HepG2 (cell line): ENCODE results near the gene TGM5.

Experiments used
- FOXJ3 ChIP-seq: sonication (generic); formaldehyde crosslinking; IDR thresholded peaks from 2 replicates; pipeline ENCODE4 v1.4.0; 2020; ENCODE audit warnings: missing genetic modification reagents, mild to moderate bottlenecking, borderline replicate concordance
- GTF2F1 ChIP-seq: fragments of 150-350 bp; IDR thresholded peaks from 2 replicates; pipeline ENCODE4 v1.6.1; 2014; ENCODE audit warnings: low read length
- NCOA2 ChIP-seq: sonication (generic); formaldehyde crosslinking; IDR thresholded peaks from 2 replicates; pipeline ENCODE4 v1.8.0; 2022; ENCODE audit warnings: inconsistent platforms
- NR3C1 ChIP-seq: sonication (generic); formaldehyde crosslinking; IDR thresholded peaks from 2 replicates; pipeline ENCODE4 v1.4.0; 2020; ENCODE audit warnings: missing genetic modification reagents
- SIN3B ChIP-seq: fragments of 150-350 bp; IDR thresholded peaks from 2 replicates; pipeline ENCODE4 v1.6.1; 2014; ENCODE audit warnings: low read length
- SP1 ChIP-seq, 2 experiments: fragments of 450-650 bp in 1 of 2; sonication (generic) in 1 of 2; formaldehyde crosslinking in 1 of 2; IDR thresholded peaks; 2 replicates each; pipeline versions ENCODE4 v1.4.0 to v1.6.1; 2016 to 2020; ENCODE audit warnings: missing genetic modification reagents in 1 of 2
- ZKSCAN1 ChIP-seq: fragments of 150-350 bp; IDR thresholded peaks from 2 replicates; pipeline ENCODE4 v1.6.1; 2014; ENCODE audit warnings: low read length

GRCh38 chr15:43292375-43293078 lies 25.8 kb upstream of the TGM5 start:
- no peak for TF ChIP-seq SIN3B
- TF ChIP-seq FOXJ3 (CRISPR knock-in tag) = no peak
- no peak for TF ChIP-seq ZKSCAN1
- TF ChIP-seq NCOA2 (CRISPR knock-in tag) = no peak
- TF ChIP-seq NR3C1 (CRISPR knock-in tag) = no peak
- TF ChIP-seq GTF2F1 = no peak
- no peak for TF ChIP-seq SP1 (IDR thresholded peaks at IDR 0.05)
- no peak for TF ChIP-seq SP1 (CRISPR knock-in tag; IDR thresholded peaks at IDR 0.05)
